GM10266 (cell line): Measurements from ENCODE around the gene MIP.
"Not testable (repeated sequence)": the region's sequence is repeated elsewhere in the genome, so short reads cannot be mapped to it uniquely, and the experiment has no call there.

Experiments
- DNase-seq: peaks from one replicate; pipeline ENCODE4 v3.0.0; 2012; ENCODE audit errors: extremely low spot score
- CTCF ChIP-seq: IDR thresholded peaks from 2 replicates; pipeline ENCODE4 v1.5.1; 2012; ENCODE audit warnings: mild to moderate bottlenecking, low read depth; ENCODE audit not compliant: control insufficient read depth, insufficient read depth; ENCODE audit errors: missing control alignments

Gene MIP

GRCh38 chr12:56451147-56451546 is 3.3 kb downstream of the MIP start:
- TF ChIP-seq CTCF: no peak
- no peak for DNase-seq

GRCh38 chr12:56450241-56450640 is 4.2 kb downstream of the MIP start:
- DNase-seq: no peak
- no peak for TF ChIP-seq CTCF

GRCh38 chr12:56449622-56449984 is 4.9 kb downstream of the MIP start:
- TF ChIP-seq CTCF: no peak
- no peak for DNase-seq

- peak; percentile 90 for DNase-seq
- no peak for TF ChIP-seq CTCF
Observed at GRCh38 chr12:56448860-56449621, 5.4 kb downstream of the MIP start, which contains the start of gene TIMELESS. Gene TIMELESS (minus strand): TSS chr12:56449426. CDS start chr12:56434170, 15,256 bp downstream.

GRCh38 chr12:56443208-56443607 is 11.2 kb downstream of the MIP start:
- not testable (repeated sequence) for DNase-seq

- no peak for DNase-seq
- no peak for TF ChIP-seq CTCF
Observed at GRCh38 chr12:56437430-56438176, 16.9 kb downstream of the MIP start.

GRCh38 chr12:56434828-56435227 is 19.6 kb downstream of the MIP start:
- no peak for DNase-seq
- TF ChIP-seq CTCF: no peak
